NCI-H69 (cell line): ENCODE data around the gene MYDGF.
A peak's percentile ranks its signal among the peaks of the same experiment; 100 is the strongest.

Experiments used
- DNase-seq: peaks from one replicate; lab custom pipeline; 2025; lab: John Stamatoyannopoulos, UW

MYDGF gene

DNA sequence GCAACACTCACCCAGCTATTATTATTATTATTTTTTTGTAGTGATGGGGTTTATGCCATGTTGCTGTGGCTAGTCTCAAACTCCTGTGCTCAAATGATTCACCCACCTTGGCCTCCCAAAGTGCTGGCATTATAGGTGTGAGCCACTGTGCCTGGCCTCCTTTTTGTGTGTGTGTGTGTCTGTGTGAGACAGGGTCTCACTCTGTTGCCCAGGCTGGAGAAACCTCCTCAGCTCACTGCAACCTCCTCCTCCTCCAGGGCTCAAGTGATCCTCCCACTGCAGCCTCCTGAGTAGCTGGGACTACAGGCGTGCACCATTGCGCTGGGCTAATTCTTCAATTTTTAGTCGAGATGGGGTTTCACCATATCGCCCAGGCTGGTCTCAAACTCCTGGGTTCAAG lies 3.6 kb upstream of the MYDGF start:
- no peak for DNase-seq

DNA sequence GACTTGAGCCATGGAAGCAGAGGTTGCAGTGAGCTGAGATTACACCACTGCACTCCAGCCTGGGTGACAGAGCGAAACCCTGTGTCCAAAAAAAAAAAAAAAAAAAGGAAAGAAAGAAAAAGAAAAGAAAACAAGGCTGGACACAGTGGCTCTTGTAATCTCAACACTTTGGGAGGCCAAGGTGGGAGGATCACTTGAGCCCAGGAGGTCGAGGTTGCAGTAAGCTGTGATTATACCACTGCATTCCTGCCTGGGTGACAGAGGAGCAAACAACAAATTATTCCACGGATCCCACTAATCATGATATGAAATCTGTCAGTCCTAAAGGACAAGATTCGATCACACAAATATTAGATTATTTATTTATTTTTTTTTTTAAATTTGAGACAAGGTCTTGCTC lies 3.1 kb upstream of the MYDGF start:
- DNase-seq = no peak

DNA sequence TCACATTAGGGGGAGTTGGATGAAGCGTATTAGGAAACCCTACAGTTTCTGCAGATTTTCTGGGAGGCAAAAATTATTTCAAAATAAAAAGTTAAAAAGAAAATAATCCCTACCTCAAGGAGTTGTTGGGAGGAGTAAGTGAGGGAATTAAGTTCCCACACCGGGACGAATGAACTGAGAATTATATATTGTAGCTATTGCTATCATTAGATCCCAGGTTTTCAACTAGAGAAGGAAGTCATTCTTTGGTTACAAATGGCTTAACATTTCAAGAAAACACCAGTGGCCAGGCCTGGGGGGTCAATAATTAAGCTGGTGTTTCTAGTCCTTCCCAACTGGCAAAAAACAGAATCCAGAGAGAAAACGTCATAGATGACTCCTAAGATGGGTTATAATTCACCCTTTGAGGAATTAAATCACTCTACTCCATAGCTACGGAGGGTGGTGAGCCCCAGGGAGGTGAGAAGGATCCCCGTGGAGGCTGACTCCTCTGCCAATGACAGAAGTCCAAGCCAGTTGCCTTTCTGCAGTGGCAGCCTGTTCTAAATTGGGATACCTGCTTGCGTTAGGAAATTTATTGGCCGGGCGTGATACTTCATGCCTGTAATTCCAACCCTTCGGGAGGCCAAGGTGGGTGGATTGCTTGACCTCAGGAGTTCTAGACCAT lies 1.2 kb upstream of the MYDGF start:
- DNase-seq = no peak

DNA sequence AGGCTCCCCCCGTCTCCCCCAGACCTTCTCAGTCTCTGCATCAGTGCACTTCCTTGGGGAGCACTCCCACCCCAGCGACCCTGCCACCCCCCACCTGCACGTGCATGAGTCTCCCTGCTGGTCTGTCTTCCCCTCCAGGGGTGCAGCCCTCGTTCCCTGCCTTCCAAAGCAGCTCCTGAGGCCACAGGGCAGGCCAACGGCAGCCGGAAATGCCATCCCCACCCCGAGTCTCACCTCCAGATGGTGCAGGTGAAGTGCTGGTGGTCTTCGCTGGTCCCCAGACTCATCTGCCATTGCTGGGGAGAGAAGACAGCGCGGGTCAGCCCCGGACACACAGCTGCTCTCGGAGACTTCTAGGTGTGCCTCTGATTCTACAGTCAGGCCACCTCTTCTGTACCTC lies 5.5 kb downstream of the MYDGF start:
- no peak for DNase-seq

DNA sequence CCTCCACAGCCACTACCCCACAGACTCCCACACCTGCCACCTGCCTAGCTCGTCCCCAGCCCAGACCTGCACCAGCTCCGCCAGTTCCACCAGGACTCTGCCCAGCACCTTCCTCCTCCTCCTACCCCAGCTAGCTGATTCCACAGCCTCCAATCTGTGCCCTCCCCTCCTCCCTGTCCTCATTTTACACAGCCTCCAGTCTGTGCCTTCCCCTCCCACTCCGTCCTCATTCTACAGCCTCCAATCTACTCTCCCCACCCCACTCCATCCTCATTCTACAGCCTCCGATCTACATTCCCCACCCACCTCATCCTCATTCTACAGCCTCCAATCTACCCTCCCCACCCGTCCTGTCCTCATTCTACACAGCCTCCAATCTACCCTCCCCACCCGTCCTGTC lies 7.3 kb downstream of the MYDGF start:
- no peak for DNase-seq

DNA sequence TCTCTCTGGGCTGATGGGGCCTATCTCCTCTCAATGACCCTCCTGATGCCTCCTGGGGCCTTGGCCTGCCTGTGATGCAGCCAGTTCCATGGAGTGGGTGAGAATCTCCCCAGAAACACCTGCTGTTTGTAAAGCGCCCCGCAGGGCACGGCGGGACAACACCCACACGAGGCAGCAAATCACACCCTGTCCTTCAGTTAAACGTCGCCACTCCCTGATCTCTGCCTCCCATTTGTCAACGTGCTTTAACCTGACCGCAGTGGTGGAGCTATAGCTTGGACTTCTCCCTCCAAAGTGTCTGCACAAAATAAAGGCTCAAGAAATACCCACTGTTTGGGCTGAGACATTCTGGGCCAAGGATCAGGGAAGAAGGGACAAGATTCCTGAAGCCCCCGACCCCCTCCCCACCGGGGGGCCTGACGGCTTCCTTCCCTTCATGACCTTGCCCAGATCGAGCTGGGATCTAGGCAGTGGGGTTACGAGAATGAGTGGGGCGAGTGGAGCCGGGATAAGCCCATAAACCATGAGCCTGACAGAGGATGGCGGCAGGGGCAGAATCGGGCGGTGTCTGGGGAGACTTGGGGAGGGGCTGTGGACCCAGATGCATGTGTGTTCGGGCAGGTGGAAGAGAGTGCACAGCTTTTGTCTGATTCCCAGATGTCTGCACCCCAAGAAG lies 8.0 kb downstream of the MYDGF start:
- DNase-seq = no peak

DNA sequence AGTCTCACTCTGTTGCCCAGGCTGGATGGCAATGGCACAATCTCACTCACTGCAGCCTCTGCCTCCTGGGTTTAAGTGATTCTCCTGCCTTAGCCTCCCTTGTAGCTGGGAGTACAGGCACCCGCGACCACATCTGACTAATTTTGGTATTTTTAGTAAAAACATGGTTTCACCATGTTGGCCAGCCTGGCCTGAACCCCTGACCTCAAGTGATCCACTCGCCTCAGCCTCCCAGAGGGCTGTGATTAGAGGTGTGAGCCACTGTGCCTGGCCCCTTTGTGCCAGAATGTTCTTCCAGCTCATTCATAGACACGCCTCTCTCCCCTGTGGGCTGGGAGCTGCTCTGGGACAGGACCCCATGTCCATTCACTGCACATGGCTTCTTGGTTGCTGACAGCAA lies 9.1 kb downstream of the MYDGF start:
- no peak for DNase-seq

DNA sequence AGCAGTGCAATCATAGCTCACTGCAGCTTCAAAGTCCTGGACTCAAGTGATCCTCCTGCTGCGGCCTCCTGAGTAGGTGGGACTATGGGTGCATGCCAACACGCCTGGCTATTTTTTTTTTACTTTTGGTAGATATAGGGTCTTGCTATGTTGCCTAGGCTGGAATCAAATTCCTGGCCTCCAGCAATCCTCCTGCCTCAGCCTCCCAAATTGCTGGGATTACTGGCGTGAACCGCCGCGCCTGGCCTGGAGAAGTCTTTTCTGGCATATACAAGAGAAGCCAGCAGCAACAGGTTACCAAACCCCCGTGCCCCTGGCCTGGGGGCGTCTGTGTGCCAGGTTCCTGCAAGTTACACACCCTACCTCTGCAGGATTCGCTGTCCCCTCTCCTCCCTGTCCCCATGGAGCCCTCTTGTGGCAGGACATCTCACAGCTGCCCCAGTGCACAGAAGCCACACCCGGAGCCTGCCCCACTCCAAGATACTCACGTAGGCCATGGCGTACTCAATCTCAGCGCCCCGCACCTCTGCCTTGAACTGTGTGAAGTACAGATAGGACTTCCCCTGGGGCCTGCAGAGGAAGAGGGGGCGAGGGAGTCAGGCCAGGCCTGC lies 9.9 kb downstream of the MYDGF start:
- peak; percentile 52 for DNase-seq

DNA sequence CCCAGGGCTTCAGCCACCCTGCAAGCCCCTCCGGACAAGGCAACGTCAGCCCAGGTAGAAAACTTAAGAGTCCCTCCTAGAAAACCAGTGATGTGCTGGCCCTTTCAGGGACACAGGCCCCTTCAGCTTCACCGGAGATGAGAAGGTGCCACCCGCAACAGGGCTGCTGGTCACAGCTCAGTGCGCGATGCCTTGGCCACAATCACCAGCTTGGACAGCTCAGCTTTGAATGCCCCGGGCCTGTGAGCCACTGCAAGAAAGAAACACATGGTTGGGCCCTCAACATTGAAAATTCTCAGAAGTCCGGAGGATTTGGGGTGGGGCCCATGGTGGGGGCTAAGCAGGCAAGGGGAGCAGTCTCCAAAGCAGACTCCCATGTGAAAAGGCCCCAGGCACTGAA lies 12.3 kb downstream of the MYDGF start:
- DNase-seq = no peak

DNA sequence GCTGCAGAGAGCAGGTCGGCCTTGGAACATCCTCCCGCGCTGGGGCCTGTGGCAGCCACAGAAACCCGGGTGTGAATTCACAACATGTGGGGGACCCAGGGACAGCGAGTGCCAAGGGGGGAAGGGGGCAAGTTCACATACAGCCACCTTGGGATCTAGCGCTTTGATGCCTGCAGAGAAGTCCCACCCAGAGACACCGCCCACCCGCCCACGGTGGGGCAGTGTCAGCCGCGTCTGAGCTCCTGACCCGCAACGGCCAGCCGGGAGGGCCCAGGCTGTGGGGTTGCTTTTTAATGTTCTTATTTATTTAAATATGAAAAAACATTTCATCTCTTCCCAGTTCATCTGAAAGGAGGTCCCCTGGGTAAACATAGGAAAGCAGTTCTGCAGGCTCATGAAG lies 12.9 kb downstream of the MYDGF start:
- DNase-seq = no peak

DNA sequence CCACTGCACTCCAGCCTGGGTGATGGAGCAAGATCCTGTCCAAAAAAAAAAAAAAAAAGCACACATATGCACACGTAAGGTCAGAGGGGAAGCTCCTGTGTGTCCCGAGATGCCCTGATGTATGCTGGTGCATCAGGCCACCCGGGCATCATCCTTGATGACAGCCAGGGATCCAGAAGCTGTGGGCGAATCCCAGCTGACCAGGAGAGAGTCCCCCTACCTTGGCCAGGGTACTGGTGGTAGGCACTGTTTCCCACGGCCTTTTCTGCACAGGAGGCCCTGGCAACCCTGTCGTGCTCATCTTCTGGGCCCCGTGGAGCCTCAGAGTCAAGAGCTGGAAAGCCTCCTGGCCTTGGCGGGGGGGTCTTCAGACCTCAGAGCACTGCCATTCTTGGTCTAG lies 14.0 kb downstream of the MYDGF start:
- DNase-seq = no peak

DNA sequence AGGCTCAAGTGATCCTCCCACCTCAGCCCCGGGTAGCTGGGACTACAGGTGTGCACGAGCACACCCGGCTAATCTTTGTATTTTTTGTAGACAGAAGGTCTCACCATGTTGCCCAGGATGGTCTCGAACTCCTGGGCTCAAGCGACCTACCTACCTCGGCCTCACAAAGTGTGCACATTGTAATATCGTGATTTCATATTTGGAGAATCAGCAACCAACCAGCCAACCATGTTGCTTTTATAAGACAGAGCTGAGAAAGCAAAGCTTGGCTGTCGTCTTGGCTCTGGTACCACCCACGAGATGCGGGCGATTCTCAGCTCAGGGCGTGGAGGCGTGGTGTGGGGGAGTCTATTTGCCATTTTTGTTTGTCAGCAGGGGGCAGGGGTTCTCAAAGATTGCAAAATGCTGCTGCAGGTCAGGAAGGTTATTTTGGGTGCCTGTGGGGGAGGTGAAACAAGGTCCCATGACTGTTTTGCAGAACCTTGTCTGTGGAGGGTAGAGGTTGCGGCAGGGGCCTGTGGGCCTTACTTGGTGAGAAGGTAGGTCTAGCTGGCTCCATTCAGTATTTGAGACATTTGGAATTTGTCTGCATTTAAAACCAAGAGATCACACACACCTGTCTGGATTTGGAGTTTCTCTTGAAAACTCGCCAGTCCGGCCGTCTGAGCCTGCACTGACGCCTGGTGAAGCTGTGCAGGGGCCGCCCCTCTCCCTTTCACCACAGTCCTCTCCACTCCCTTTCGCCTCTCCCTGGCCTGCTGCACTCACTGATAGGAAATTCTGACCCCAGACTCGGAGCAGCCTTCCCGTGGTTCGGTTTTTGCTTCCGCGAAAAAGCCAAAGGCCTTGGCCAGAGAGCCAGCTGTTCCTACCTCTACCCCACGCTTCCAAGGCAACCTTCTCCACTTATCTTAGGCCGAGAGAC lies 15.4 kb downstream of the MYDGF start:
- DNase-seq = no peak

DNA sequence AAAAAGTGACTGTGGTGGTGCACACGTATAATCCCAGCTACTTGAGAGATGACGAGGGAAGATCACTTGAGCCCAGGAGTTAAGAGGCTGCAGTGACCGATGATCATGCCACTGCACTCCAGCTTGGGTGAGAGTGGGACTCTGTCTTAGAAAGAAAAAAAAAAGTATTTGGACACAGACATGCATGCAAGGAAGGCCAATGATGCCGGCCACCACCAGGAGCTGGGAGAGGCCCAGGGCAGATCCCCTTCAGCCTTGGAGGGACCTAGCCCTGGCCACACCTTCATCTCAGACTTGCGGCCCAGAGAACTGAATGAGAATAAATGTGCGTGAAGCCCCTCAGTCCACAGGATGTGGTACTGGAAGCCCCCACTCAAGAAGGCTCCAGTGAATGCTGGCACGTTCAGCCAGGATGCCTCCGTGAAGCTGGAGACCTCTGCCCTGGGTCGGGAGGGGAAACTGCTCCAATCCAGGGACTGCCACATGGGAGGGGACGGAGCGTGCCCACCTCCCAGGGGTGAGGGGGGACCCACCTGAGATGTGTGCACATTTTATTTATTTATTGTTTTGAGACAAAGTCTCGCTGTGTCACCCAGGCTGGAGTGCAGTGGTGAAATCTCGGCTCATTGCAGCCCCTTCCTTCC lies 16.2 kb downstream of the MYDGF start:
- no peak for DNase-seq

DNA sequence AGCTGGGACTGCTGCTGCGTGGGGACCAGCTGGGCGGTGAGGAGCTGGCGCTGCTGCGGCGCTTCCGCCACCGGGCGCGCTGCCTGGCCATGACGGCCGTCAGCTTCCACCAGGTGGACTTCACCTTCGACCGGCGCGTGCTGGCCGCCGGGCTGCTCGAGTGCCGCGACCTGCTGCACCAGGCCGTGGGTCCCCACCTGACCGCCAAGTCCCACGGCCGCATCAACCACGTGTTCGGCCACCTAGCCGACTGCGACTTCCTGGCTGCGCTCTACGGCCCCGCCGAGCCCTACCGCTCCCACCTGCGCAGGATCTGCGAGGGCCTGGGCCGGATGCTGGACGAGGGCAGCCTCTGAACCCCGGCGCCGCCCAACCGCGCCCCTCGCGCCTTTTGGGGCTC lies 18.1 kb downstream of the MYDGF start:
- DNase-seq = no peak

DNA sequence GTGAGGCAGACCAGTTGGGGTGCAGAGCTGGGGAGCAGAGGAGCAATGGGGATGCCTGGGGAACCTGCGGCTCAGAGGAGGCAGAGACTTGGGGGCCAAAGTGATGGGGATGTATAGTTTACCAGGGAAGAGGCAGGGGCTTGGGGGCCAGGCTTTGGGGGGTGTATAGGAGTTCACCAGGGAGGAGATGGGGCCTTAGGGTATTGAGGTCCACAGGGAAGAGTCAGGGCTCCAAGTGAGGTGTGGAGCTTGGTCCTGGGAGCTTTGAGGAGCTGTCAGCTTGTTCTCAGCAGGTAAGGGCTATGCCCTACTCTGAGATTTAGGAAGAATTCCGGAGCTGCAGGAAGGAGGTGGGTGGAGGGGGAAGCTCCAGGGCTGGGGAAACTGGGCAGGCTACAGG lies 20.0 kb downstream of the MYDGF start:
- DNase-seq = no peak

DNA sequence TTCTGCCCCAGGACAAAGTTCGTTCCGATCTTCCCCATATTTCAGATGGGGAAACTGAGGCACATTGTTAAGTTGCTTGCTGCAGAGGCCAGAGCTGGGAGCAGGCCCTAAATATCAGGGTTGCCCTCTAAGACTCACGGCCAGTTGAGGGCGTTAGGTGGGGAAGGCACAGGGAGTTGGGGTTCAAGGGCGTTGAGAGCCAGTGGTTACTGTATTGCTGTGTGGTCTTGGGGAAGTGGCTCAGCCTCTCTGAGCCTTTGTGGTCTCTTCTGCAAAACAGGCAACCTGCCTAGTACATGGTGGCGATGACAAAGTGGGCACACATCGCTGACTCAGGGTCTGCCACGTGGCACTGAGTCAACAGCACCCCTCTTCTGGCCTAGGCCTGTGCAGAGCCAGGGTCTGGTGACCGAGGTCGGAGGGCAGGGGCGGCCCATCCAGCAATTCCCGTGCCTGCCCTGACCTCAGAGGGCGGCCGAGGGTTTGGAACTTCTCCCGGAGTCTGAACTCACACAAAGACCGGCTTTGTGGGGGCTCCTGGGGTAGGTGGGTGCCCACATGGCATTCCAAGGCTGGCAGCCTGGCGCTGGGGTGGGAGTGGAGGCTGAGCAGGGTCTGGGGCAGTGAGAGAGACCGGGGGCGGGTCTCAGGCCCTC lies 20.6 kb downstream of the MYDGF start:
- DNase-seq = no peak

DNA sequence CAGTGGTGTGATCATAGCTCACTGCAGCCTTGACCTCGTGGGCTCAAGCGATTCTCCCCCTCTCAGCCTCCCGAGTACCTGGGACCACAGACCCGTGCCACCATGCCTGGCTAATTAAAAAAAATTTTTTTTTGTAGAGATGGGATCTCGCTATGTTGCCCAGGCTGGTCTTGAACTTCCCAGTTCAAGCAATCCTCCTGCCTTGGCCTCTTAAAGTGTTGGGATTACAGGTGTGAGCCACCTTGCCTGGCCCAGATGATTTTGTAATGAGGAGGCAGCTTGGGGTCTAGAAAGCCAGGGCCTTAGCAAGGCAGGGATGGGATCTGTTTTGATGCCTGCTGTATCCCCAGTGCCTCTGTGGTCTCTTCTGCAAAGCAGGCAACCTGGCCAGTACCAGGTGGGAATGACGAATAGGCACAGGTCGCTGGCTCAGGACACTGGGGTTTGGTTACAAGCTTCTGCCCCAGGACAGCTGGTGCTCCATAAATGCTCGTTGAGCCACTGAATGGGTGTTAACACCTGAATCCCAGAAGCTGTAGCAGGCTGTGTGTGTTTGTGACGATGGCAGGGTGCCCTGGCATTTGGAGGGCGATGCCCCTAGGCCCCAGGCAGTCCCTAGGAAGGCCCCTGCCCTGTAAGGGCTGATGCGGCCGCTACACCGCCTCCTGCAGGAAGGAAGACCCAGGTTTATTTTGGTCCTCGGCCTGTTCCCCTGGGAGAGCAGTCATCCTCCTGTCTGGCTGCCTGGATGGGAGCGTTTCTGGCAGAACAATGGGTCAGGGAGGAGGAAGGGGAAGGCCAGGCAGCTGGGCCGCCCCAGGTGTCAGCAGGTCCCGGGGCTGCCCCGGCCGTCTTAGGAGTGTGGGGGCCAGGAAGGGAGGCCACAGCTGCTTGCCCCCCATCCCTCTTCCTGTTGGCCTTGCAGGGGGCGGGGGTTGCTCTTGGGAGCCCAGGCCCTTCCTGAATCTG lies 22.2 kb downstream of the MYDGF start:
- peak; percentile 12 for DNase-seq

DNA sequence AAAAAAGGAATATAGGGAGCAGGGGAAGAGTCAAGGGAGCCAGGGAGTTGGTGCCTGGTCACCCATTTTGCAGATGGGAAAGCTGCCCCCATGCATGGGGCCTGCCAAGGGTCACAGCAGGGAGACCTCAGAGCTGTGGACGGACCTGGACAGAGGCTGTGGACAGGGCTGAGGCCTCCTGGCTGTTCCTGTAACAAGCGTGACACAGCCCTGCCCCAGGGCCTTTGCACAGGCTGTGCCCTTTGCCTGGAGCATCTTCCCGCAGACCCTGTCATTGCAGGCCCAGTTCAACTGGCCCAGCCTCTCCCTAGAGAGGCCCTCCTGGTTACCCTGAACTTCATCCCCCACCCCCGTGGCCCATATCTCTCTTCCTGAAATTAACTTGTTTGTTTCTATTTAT lies 24.4 kb downstream of the MYDGF start:
- no peak for DNase-seq

DNA sequence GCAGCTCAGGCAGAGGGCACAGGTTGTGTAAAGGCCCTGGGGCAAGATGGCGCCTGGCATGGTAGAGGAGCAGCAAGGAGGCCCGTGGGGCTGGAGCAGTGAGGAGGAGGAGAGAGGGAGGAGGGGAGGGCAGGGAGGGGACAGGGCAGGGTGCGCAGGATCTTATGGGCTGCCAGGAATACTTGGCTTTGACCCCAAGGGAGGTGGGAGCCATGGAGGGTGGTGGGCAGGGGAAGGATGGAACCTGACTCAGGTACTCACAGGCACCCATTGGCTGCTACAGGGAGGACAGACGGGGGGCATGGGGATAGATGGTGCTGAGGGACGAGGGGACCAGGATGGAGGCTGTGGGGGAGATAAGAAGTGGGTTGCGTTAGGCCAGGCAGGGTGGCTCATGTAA lies 27.5 kb downstream of the MYDGF start:
- no peak for DNase-seq

DNA sequence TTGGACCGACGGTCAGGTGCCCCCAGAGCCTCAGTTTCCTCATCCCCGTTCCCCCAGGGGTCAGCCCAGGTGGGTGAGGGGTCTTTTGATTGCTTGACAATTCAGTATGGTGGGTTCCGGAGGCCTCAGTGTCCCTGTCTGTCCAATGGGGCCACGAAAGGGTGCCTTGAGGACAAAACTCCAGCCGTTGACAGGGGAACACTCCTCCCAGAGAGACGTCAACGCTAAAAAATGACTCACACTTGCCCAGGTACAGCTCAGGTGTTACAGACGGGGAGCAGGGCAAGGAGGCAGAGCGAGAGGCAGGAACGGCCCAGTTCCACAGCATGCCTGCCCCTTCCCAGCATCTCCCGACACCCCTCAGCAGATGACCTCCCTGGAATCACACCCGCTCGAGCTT lies 29.0 kb downstream of the MYDGF start:
- peak; percentile 37 for DNase-seq
